Kidney epithelial cell (primary cell): Measurements from ENCODE around the gene HAUS7. TPM values are rescaled to one million over a fixed set of nuclear protein-coding genes. Genes with fewer than 3 reads are reported as not detected.

Experiments used
- DNase-seq: peaks from one replicate; pipeline ENCODE4 v3.0.0-alpha.2; 2010; ENCODE audit warnings: low read depth
- H3K27me3 ChIP-seq: 2 replicates; pipeline ENCODE4 v1.6.0; 2011; ENCODE audit warnings: low read length; ENCODE audit not compliant: control insufficient read depth, insufficient read depth
- H3K36me3 ChIP-seq: 2 replicates; pipeline ENCODE4 v1.5.1; 2011; ENCODE audit warnings: low read length; ENCODE audit not compliant: control insufficient read depth, insufficient read depth
- H3K4me3 ChIP-seq: 2 replicates; pipeline ENCODE4 v1.5.1; 2011; ENCODE audit warnings: low read depth, mild to moderate bottlenecking, control low read depth, low read length
- total RNA-seq: library from RNA; depleted of rRNA; stranded (reverse); fragments of >200 nt; gene quantifications from 2 replicates; pipeline ENCODE4 v1.2.3, GENCODE V29; 2015
- TF ChIP-seq, protein P1 (sequence below): IDR thresholded peaks from 2 replicates; pipeline ENCODE4 v1.5.1; 2011; ENCODE audit warnings: mild to moderate bottlenecking, moderate library complexity, low read length, control low read depth, inconsistent platforms; ENCODE audit not compliant: insufficient read depth, poor library complexity, severe bottlenecking

Gene HAUS7
- total RNA-seq, 1 donor from 2014 or later = 25.8 TPM

- Histone ChIP-seq H3K4me3 (no peak overlapping the region), H3K27me3 (no peaks in the 10 kb centered on the region), H3K36me3 (no peaks in the 10 kb centered on the region)
- TF ChIP-seq, protein P1, sequence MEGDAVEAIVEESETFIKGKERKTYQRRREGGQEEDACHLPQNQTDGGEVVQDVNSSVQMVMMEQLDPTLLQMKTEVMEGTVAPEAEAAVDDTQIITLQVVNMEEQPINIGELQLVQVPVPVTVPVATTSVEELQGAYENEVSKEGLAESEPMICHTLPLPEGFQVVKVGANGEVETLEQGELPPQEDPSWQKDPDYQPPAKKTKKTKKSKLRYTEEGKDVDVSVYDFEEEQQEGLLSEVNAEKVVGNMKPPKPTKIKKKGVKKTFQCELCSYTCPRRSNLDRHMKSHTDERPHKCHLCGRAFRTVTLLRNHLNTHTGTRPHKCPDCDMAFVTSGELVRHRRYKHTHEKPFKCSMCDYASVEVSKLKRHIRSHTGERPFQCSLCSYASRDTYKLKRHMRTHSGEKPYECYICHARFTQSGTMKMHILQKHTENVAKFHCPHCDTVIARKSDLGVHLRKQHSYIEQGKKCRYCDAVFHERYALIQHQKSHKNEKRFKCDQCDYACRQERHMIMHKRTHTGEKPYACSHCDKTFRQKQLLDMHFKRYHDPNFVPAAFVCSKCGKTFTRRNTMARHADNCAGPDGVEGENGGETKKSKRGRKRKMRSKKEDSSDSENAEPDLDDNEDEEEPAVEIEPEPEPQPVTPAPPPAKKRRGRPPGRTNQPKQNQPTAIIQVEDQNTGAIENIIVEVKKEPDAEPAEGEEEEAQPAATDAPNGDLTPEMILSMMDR = no peak
- DNase-seq = no peak
Measured at GRCh38 chrX:153478746-153479145, 8.4 kb upstream of the HAUS7 start.

GRCh38 chrX:153477901-153478300, 7.5 kb upstream of the HAUS7 start:
- TF ChIP-seq, protein P1 = no peak
- Histone ChIP-seq H3K27me3 (no peaks in the 10 kb centered on the region), H3K4me3 (no peak overlapping the region), H3K36me3 (no peaks in the 10 kb centered on the region)
- DNase-seq = no peak

GRCh38 chrX:153477364-153477857, 7.0 kb upstream of the HAUS7 start:
- Histone ChIP-seq H3K36me3 (no peaks in the 10 kb centered on the region), H3K27me3 (no peaks in the 10 kb centered on the region), H3K4me3 (no peak overlapping the region)
- TF ChIP-seq, protein P1 = no peak
- no peak for DNase-seq

- DNase-seq = no peak
- TF ChIP-seq, protein P1 = no peak
- H3K36me3 ChIP-seq = no peaks in the 10 kb centered on the region
Measured at GRCh38 chrX:153476666-153477363, 6.4 kb upstream of the HAUS7 start.

DNA sequence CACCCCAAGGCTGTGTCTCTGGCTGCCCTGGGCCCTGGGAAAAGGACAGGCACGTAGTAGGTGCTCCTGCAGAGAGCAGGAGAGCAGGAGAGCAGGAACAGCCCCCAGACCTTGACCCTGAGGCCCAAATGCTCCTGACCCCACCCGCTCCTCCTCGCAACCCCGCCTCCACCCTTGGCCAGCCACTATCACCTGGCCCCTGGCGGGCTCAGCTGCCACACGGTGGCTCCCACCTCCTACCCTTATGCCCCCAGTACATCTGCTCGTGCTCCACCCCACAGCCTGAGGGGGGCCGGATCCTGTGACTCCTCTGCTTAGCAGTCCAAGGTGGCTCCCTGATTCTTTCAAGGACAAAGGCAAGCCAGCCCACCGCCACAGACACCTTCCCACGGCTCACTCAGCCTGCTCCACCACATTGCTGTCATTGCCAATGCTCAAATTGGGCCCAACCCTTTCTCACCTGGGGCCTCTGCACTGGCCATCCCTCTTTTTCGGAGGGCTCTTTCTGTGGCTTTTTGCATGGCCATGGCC, 5.4 kb upstream of the HAUS7 start:
- no peak overlapping the region for H3K4me3 ChIP-seq
- TF ChIP-seq, protein P1 = no peak
- H3K27me3 ChIP-seq = no peaks in the 10 kb centered on the region
- DNase-seq = no peak
- no peaks in the 10 kb centered on the region for H3K36me3 ChIP-seq

More at GRCh38 chrX:153476666-153477363, 6.4 kb upstream of the HAUS7 start:
- no peak overlapping the region for H3K4me3 ChIP-seq
- H3K27me3 ChIP-seq = no peaks in the 10 kb centered on the region
